ENCODE data around the gene GPLD1. TPM values are rescaled to one million over a fixed set of nuclear protein-coding genes. Genes with fewer than 3 reads are reported as not detected.

GPLD1 gene
- total RNA-seq, 1 experiment from 2014 or later, result 10.1 TPM

DNA sequence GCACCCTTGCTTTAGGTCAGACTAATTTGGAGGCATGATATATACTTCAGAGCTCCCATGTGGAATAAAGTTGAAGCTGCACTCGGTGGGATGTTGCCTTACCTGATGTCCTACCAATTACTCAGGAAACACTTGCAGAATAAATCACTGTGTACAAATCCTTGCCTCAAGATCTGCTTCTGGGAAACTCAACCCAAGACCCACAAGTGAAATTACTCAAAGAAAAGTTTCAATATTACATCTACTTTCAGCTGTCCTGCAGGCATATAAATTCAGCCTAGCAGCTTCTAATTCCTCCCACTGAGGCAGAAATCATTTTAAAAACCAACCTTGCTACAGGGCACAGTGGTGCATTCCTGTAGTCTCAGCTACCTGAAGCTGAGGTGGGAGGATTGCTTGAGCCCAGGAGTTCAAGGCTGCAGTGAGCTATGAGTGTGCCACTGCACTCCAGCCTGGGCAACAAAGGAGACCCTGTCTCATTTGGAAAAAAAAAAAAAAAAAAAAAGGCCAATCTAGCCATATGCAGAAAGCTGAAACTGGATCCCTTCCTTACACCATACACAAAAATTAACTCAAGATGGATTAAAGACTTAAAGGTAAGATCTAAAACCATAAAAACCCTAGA is 110.8 kb downstream of the GPLD1 start:
- DNase-seq, result no peak
- Histone ChIP-seq H3K36me3 (ENCODE audit: control insufficient read depth, insufficient read depth, low read length) (no peaks in the 10 kb centered on the region), H3K4me3 (ENCODE audit: low read depth, low read length) (no peak overlapping the region), H3K27me3 (replicated peaks; ENCODE audit: control insufficient read depth, insufficient read depth, low read length) (no peaks in the 10 kb centered on the region), H3K9me3 (no peaks in the 10 kb centered on the region), H3K4me1 (peaks cover 7% of the 10 kb centered on the region)
- Mint-ChIP-seq H3K27me3 (ENCODE audit: insufficient read depth, unreplicated experiment) (no peaks in the 10 kb centered on the region), H3K4me1 (ENCODE audit: low read depth, unreplicated experiment) (peaks cover 15% of the 10 kb centered on the region), H3K36me3 (ENCODE audit: insufficient read depth, unreplicated experiment) (peaks cover 6% of the 10 kb centered on the region), H3K9me3 (ENCODE audit: unreplicated experiment) (no peaks in the 10 kb centered on the region), H3K27ac (ENCODE audit: unreplicated experiment) (no peak overlapping the region), H3K4me3 (ENCODE audit: unreplicated experiment) (no peak overlapping the region)
- POLR2A ChIA-PET, result interaction anchor here (0.6 kb wide), 1 partner anchor 19 kb away, joined by 7 read pairs; no protein-coding TSS in a partner anchor
- BruUV-seq (replicated peaks), result no TSS peak
- CTCF ChIA-PET, result no interaction called here
- no peak for TF ChIP-seq CTCF (IDR thresholded peaks at IDR 0.05; ENCODE audit: insufficient read depth in 1 of 2, low read depth in 1 of 2, low read length in 1 of 2, severe bottlenecking in 1 of 2, unreplicated experiment in 1 of 2)
- intact Hi-C loops (cut with micrococcal nuclease; ENCODE audit: unreplicated experiment), result no loop called here

Other genes starting within 250 kb of the GPLD1 start
- gene DCDC2, start 131.5 kb downstream of the GPLD1 start, total RNA-seq (2022), result 175 and 191 TPM in 2 replicates
- gene MRS2, start 86.6 kb downstream of the GPLD1 start, total RNA-seq (2022), result 60.9 and 62.3 TPM in 2 replicates
- 42.4 and 45.3 TPM in 2 replicates for gene ALDH5A1, start 5.4 kb upstream of the GPLD1 start, total RNA-seq (2022)
- gene KIAA0319, start 156.6 kb upstream of the GPLD1 start, total RNA-seq (2022), result 0.11 and 0.16 TPM in 2 replicates
- 46.7 and 47.2 TPM in 2 replicates for gene TDP2, start 177.3 kb upstream of the GPLD1 start, total RNA-seq (2022)
- 55.6 and 63.1 TPM in 2 replicates for gene ACOT13, start 177.5 kb upstream of the GPLD1 start, total RNA-seq (2022)
- 74.2 and 75.3 TPM in 2 replicates for gene C6orf62, start 229.6 kb upstream of the GPLD1 start, total RNA-seq (2022)